Limb (tissue), 2 donors: ENCODE results near the gene EXOC7.
"Not testable (repeated sequence)": the region's sequence is repeated elsewhere in the genome, so short reads cannot be mapped to it uniquely, and the experiment has no call there.

Experiments
- DNase-seq, 2 donors: peaks; one replicate each; pipeline ENCODE4 v3.0.0-alpha.2; 2016; ENCODE audit errors: extremely low spot score in 2 of 2

Gene EXOC7

DNA sequence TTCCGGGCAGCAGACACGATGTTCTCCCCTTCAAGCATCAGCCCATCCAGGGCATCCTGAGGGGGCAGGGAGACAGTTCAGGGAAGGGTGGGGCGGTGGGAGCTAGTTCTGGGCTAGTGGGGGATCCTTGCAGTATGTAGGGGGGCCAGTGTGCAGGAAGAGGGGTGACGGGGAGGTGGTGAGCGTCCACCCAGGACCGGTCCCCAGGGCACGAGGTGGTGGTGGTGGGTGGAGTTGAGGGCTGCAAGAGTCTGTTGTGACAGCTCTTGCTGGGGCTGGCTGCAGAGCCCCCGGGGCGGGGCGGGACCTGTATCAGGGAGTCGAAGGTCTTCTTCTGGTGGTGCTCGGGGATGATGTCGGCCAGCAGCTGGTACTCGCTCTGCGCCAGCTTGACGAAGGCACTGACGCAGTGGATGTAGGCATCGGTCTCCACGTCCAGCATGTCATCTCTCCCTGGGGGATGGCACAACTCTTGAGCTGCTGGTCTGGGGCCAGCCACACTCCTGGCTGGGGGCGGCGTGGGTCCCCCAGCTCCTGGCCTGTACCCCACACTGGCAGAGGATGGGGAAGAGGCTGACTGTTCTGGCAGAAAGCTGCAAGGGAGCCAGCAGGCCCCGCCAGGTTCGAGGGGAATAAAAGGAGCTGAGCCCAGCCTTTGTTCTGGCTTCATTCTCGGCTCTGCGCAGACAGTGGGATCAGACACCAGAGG lies 14.6 kb downstream of the EXOC7 start:
- no peak for DNase-seq

DNA sequence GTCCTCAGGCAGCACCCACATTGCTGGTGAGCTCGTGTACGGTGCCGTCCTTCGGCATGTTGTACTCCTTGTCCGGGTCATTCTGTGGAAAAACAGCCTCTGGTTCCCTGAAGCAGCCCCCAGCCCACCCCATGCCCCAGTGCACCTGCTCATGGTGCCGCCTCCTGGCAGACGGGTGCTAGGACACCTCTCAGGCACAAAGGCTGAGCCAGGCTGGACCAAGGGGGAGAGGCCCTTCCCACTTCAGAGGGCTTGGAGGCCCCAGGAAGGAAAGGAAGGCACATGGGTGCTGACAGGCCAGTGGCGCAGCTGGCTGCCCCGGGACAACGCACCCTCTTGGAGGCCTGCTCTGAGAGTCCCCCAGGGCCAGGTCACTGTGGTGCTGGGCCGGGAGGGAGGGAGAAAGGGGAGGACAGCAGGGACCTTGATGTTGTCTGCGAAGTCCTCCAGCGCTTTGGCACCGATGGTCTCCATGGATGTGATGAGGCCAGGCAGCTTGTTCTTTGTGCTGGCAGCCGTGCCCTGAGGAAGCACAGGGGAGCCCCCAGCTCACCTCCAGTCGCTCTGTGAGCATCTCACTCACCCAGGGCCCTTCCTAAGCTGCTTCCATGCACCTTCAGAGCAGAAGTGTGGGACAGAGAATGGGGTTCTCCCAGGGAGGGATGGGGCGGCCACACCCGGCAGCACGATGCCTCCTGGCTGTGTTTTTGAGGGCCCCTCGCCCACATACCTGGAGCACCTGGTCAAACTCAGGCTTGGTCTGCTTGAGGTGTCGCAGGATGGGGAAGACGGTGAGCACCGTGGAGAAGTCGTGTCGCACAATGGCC lies 15.3 kb downstream of the EXOC7 start:
- DNase-seq, result no peak

DNA sequence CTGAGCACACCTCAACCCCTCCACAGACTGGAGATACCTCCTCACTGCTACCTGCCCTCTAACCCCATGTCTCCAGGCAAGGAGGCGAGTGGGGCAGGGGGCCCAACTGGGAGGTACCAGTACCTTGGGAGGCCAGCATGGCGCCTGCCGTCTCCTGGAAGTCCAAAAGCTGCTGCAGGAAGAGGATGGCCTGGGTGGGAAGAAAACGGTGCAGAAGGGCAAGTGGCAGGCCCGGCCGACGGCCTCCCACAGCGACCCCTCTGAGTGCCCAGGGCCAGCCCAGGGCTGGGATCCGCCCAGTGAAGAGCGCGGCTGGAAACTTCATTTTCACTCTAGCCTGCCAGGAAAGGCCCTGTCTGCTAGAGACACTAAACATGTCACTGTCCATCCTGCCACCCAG lies 16.1 kb downstream of the EXOC7 start:
- DNase-seq, result no peak

DNA sequence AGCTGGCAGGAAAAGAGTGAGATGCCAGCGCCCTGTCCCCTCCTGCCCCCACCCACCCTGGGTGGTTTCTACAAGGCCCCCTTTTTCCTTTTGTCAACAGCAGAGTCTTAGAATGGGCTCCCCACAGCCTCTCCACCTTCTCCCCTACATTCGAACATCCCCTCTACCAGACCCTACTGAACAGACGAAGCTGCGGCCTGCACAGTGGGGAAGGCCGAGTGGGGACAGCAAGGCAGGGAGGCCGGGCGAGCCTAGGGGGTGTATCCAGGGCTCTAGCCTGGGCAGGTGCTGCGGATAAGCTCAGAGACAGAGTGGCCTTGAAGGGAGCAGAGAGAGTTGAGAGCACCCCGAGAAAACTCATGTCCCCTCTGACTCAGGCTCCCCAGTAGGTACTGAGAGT lies 17.2 kb downstream of the EXOC7 start:
- no peak for DNase-seq

DNA sequence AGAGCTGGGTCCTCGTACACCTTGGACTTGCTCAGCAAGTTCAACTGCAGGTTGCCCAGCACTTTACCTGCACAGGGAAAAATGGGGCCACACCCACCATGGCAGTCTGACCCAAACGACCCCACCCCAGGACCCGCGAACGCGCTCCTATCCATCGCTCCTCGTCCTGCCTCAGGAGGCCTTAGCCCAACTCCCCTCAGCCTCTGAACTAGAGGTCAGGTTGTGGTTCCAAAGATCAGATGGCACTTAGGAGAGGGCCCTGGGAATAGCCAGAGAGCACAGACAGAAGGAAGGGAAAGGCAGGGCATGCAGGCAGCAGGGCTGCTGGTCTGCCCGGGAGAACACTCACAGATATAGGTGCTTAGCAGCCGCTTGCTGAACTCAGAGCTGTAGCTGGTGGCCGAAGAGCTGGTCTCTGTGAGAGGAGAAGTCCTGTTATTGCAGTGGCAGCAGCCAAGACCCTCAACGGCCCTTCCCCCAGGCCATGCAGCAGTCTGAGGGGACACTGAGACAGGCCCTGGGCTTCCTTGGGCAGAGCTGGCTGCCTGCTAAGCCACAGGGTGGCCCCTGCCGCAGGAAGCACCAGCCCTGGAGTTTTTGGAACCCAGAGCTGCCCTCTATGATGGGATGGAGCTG lies 17.7 kb downstream of the EXOC7 start:
- DNase-seq, result no peak

DNA sequence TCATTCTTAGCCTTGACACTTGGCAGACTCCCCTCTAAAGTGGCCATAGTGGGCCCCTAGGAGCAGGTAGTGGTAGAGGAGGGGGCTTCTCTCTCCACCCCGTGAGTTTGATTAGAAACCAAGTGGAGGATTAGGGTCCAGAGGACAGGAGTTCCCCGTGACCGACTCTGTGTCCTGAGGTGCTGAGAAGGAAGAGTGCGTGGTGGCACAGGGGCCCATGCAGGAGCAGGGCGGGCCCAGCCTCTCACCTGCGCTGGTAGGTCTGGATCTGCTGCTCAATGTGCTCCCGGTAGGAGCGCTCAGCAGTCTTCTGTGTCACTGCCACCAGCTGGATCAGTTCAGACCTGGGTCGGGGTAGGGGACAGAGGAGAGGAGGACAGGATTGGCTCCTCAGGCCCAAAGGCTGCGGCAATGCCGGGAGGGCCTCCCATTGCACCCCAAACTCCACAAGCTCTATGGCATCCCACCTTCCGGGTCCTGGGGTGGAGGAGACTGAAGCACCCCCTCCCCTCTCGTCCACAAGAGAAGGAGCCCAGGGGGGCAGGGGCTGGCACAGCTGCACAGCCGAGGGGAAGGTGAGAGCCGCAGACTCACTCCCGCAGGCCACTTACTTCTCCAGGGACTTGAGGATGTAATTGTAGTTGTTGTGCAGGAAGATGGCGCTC lies 18.4 kb downstream of the EXOC7 start:
- DNase-seq, result no peak

DNA sequence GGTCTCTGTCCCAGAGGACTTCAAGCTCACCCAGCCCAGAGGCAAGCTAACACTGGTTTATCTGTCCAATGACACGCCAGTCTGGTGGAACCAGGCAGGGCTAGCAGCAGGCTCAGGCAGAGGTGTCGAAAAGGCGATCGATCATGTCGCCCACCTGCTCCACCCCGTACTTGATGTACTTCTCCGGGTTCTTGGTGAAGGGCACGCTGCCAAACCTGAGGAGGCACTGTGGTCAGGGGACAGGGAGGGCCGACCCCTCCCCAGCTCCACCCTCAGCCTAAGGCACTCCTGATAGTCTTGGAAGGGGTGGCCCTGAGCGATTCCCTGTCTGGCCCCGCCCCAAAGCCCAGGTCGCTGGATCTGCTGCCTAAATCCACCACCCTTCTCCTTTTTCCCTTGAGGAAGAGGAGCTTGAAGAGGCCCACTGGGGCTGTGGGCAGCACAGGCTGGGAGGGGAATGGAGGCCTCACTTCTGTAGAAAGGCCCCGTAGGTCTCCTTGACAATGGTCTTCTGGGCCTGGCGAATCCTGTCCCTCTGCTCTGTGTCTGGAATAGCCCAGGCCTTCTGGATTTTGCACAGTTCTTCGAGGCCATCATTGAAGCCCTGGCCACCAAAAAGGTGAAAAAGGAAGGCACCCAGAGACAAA lies 19.9 kb downstream of the EXOC7 start:
- DNase-seq, result no peak

DNA sequence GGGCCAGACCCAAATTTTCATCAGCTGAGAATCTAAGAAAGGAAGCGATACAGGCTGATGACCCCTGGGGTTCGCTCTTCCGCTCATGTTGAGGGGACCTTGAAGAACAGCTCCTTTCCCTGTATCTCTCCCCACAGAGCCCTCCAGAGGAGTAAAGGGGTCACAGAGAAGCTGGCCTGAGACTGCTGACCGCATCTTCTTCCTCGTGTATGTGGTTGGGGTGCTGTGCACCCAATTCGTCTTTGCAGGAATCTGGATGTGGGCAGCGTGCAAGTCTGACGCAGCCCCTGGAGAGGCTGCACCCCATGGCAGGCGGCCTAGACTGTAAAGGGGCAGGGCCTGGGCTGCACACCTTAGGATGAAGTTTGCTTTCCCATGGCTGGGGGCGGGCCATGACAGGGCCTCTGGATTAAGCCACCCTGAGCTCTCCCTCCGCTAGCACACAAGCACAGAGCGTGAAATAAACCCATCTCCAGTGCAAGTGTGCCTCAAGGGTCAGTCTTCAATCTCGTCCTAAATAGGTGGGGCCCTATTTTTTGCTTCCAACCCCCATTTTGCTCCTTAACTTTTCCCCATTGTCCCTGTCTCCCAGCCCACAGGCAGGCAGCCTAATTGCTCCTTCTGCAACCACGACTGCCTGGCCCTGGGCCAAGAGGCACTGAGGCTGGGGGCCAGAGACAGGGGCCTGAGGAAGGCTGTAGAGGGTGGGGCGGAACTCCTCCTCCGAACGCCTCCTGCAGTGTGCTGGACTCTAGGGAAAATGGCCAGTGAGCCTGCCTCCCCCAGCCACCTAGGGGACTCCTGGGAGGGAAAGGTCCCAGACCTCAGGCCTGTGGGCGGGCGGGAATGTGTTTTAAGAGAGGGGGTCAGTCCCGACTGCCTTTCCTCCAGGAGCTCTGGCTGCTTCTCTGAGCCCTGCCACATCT lies 21.0 kb downstream of the EXOC7 start:
- no peak for DNase-seq

DNA sequence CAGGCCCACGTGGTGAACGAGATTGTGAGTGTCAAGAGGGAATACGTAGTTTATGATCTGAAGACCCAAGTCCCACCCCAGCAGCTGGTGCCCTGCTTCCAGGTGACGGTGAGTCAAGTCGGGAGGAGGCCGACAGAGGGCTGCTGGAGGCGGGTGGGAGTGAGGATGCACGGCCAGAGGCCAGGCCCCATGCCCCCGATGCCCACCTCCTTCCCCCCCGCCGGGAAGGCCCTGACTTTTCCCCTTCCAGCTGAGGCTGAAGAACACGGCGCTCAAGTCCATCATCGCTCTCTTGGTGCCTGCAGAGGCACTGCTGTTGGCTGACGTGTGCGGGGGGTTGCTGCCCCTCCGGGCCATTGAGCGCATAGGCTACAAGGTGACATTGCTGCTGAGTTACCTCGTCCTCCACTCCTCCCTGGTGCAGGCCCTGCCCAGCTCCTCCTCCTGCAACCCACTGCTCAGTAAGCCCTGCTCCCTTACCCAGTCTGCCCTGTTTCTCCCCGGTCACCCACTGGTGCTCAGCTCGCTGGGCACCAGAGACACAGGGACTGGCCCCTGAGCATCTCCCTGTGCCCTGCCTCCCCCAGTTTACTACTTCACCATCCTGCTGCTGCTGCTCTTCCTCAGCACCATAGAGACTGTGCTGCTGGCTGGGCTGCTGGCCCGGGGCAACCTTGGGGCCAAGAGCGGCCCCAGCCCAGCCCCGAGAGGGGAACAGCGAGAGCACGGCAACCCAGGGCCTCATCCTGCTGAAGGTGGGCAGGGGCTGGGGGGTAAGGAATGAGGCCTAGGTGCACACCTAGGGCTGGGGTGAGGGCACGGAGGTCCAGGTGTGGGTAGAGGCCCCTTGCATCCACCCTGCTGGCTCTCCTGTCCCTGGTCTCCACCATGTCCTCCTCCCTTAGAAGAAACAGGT lies 22.0 kb downstream of the EXOC7 start:
- no peak for DNase-seq

DNA sequence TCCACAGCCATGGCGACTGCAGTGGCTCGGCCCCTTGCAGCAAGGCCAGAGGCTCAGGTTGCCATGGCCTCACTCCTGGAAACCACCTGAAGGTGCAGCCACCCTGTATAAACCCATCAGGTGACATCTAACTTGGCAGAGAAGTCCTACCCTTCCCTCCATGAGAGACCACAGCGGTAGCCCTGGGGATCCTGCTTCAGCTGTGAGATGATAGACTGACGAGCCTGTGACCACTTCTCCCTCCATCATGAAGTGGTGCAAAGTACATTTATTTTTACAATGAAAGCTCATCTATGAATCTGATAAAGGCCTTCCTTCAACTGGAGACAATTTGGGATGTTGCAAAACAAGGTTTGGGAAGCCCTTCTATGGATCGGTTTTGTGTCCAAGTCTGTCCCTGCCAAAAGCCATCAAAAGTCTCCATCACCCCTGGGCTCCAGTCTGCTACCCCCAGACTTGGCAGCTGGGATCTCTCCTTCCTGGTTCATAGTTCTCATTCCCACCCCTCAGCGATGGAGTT lies 22.8 kb downstream of the EXOC7 start:
- DNase-seq, result no peak

DNA sequence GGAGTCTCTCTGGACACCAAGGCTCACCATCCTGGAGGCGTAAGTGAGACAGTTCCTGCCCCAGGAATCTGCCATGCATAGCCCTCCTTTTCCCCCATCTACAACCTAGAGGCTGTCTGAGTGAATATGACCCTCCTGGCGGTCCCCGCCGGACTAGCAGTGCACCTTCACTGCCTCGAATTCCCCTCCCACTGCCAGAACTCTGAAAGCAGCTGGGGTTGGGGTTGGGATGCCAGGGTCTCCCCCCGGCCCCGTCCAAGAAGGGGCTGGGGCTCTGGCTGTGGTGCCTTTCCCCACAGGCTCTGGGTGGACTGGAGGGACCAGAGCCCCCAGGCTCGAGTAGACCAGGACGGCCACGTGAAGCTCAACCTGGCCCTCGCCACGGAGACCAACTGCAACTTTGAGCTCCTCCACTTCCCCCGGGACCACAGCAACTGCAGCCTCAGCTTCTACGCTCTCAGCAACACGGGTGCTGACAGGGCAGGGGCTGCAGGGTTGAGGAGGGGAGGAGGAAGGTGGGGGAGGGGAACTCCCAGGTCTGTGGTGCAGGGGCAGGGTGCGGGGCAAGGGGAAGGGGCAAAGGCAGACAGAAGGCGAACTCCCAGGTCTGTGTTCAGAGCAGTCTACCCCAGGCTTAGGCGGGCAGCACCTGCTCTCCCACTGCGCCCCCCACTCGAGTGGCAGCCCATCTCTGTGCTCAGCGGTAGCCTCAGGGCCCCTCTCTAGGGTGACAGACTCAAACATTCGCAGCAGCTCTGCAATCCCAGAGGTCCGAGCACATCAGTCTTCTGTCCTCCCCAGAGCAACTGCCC lies 23.4 kb downstream of the EXOC7 start:
- no peak for DNase-seq

DNA sequence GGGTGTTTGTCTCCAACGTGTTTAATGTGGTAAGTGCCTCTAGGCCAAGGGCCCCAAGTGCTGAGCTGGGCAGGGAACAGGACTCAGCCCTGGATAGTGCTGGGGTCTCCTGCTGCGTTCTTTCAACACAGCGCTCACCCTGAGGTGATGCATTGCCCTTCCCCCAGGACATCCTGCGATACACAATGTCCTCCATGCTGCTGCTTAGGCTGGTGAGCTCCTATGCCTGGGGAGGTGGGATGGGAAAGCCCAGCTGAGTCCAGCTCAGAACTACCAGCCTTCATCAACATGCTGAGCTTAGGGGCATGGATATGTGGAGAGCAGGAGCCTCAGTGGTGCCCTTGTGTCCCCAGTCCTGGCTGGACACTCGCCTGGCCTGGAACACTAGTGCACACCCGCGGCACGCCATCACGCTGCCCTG lies 24.0 kb downstream of the EXOC7 start:
- DNase-seq, result no peak

DNA sequence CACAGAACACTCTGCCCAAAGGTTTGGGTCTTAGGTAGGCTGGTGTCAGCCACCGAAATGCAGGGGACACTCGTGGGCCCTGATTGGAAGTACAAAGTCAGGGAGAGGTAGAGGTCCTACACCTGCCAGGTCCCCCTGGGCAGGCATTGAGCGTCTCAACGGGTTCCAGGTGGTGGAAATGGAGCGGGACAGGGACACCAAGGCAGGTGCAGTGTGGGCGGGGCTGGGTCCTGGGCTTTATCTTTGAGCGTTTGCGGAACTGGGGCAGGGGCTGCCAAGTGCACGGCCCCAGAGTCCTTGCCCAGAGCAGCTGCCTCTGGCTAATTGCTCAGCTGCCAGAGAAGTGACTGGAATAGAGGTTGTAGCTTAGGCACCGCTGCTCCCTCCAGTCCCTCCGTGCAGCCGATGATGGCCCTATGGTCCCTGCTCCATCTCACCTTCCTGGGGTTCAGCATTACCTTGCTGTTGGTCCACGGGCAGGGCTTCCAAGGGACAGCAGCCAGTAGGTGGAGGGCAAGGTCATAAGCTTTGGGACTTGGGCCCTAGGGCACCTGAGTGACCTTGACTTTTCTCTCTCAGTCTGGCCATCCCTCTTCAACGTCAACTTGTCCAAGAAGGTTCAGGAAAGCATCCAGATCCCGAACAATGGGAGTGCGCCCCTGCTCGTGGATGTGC lies 24.6 kb downstream of the EXOC7 start, which contains the start of gene ZACN:
TSS of gene ZACN (plus strand) at position 323 of the 675 bp plus-strand sequence. CDS start at position 406, 83 bp downstream.
- no peak for DNase-seq

DNA sequence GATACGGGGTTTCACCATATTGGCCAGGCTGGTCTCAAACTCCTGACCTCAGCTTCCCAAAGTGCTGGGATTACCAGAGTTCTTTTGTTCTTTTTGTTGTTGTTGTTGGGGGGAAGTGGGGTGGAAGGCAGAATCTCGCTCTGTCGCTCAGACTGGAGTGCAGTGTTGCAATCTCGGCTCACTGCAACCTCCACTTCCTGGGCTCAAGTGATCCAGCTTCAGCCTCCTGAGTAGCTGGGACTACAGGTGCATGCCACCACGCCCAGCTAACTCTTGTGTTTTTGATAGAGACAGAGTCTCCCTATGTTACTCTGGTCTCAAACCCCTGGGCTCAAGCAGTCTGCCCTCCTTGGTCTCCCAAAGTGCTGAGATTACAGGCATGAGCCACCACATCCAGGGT lies 25.2 kb downstream of the EXOC7 start:
- DNase-seq, result not testable (repeated sequence)

DNA sequence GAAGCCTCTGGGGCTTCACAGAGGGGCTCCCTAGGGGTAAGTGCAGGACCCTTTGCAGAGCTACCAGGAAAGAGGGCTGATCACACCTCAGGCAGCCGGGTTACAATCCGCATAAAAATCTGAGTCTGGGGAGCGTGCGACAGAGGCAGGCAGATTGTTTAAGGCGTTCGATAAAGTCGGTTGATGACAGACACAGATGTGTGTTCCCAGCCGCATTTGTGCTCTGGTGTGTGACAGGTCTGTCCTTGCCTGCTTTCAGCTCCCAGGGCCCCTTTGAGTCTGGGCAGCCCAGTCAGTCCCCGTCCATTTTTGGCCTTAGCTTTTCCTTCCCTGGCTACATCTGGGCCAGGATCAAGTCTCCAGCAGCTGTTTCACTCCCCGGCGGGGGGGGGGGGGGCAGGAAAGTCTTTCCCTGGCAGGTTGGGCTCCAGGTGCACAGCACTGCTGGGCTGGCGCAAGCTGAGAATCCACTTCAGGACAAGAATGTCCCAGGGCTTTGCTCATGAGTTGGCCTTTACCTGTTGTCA lies 25.9 kb downstream of the EXOC7 start:
- DNase-seq, result no peak

DNA sequence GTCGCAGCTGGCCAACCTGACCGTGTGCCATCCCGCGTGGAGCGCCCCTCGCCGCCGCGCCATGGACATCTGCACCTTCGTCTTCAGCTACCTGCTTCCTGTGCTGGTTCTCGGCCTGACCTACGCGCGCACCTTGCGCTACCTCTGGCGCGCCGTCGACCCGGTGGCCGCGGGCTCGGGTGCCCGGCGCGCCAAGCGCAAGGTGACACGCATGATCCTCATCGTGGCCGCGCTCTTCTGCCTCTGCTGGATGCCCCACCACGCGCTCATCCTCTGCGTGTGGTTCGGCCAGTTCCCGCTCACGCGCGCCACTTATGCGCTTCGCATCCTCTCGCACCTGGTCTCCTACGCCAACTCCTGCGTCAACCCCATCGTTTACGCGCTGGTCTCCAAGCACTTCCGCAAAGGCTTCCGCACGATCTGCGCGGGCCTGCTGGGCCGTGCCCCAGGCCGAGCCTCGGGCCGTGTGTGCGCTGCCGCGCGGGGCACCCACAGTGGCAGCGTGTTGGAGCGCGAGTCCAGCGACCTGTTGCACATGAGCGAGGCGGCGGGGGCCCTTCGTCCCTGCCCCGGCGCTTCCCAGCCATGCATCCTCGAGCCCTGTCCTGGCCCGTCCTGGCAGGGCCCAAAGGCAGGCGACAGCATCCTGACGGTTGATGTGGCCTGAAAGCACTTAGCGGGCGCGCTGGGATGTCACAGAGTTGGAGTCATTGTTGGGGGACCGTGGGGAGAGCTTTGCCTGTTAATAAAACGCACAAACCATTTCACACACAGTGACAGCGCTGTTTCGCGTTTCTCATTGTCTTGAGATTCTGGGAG lies 26.6 kb downstream of the EXOC7 start:
- DNase-seq, result no peak
